Measurements from ENCODE around the gene SMIM5. TPM values are rescaled to one million over a fixed set of nuclear protein-coding genes. Genes with fewer than 3 reads are reported as not detected.
A peak's percentile ranks its signal among the peaks of the same experiment; 100 is the strongest.

The SMIM5 gene
- total RNA-seq, 1 donor from 2014 or later: 0.24 TPM

- peaks cover 11% of the 10 kb centered on the region for H3K36me3 Mint-ChIP-seq (ENCODE audit: unreplicated experiment)
- H3K4me3 Mint-ChIP-seq (ENCODE audit: unreplicated experiment): no peak overlapping the region
- peaks cover 9% of the 10 kb centered on the region for H3K4me1 Mint-ChIP-seq (ENCODE audit: unreplicated experiment)
- TF ChIP-seq CTCF (IDR thresholded peaks at IDR 0.05): no peak
- H3K9me3 Mint-ChIP-seq (ENCODE audit: unreplicated experiment): no peaks in the 10 kb centered on the region
- no peak overlapping the region for H3K27ac Mint-ChIP-seq (ENCODE audit: unreplicated experiment)
- H3K27me3 Mint-ChIP-seq (ENCODE audit: unreplicated experiment): no peaks in the 10 kb centered on the region
- DNase-seq (ENCODE audit: extremely low spot score, unreplicated experiment): no peak
Observed at GRCh38 chr17:75662511-75662910, 29.3 kb downstream of the SMIM5 start.

- TF ChIP-seq CTCF (IDR thresholded peaks at IDR 0.05): no peak
- Mint-ChIP-seq H3K4me3 (ENCODE audit: unreplicated experiment) (no peak overlapping the region), H3K4me1 (ENCODE audit: unreplicated experiment) (peaks cover 17% of the 10 kb centered on the region)
Observed at GRCh38 chr17:75664099-75664549, 30.9 kb downstream of the SMIM5 start.

GRCh38 chr17:75665981-75666380, 32.7 kb downstream of the SMIM5 start:
- peak overlapping the region; percentile 64 for H3K27ac Mint-ChIP-seq (ENCODE audit: unreplicated experiment)
- H3K27me3 Mint-ChIP-seq (ENCODE audit: unreplicated experiment): no peaks in the 10 kb centered on the region
- DNase-seq (ENCODE audit: extremely low spot score, unreplicated experiment): no peak
- H3K4me3 Mint-ChIP-seq (ENCODE audit: unreplicated experiment): peak overlapping the region; percentile 65
- peaks cover 24% of the 10 kb centered on the region for H3K36me3 Mint-ChIP-seq (ENCODE audit: unreplicated experiment)
- no peaks in the 10 kb centered on the region for H3K9me3 Mint-ChIP-seq (ENCODE audit: unreplicated experiment)
- peaks cover 17% of the 10 kb centered on the region for H3K4me1 Mint-ChIP-seq (ENCODE audit: unreplicated experiment)
- TF ChIP-seq CTCF (IDR thresholded peaks at IDR 0.05): no peak

More at GRCh38 chr17:75664099-75664549, 30.9 kb downstream of the SMIM5 start:
- Mint-ChIP-seq H3K9me3 (ENCODE audit: unreplicated experiment) (no peaks in the 10 kb centered on the region), H3K27me3 (ENCODE audit: unreplicated experiment) (no peaks in the 10 kb centered on the region), H3K27ac (ENCODE audit: unreplicated experiment) (no peak overlapping the region), H3K36me3 (ENCODE audit: unreplicated experiment) (peaks cover 19% of the 10 kb centered on the region)
- DNase-seq (ENCODE audit: extremely low spot score, unreplicated experiment): no peak

GRCh38 chr17:75666959-75667790, 33.9 kb downstream of the SMIM5 start, which contains the start of the genes RECQL5 and SAP30BP:
TSS of gene RECQL5 (minus strand) at chr17:75667154. CDS start at chr17:75666557, 597 bp downstream.
TSS of gene SAP30BP (plus strand) at chr17:75667338. CDS start at chr17:75667373, 35 bp downstream.
- DNase-seq (ENCODE audit: extremely low spot score, unreplicated experiment): peak; percentile 98
- peak within 1 kb of the TSS; percentile 64 for H3K27ac Mint-ChIP-seq (ENCODE audit: unreplicated experiment)
- no peaks in the 10 kb centered on the region for H3K27me3 Mint-ChIP-seq (ENCODE audit: unreplicated experiment)
- no peak for TF ChIP-seq CTCF (IDR thresholded peaks at IDR 0.05)
- peaks cover 17% of the 10 kb centered on the region for H3K4me1 Mint-ChIP-seq (ENCODE audit: unreplicated experiment)
- H3K9me3 Mint-ChIP-seq (ENCODE audit: unreplicated experiment): no peaks in the 10 kb centered on the region
- H3K4me3 Mint-ChIP-seq (ENCODE audit: unreplicated experiment): peak within 1 kb of the TSS; percentile 65
- H3K36me3 Mint-ChIP-seq (ENCODE audit: unreplicated experiment): peaks cover 24% of the 10 kb centered on the region

- no peak for DNase-seq (ENCODE audit: extremely low spot score, unreplicated experiment)
- Mint-ChIP-seq H3K4me1 (ENCODE audit: unreplicated experiment) (peaks cover 17% of the 10 kb centered on the region), H3K4me3 (ENCODE audit: unreplicated experiment) (no peak overlapping the region), H3K36me3 (ENCODE audit: unreplicated experiment) (peaks cover 22% of the 10 kb centered on the region), H3K27me3 (ENCODE audit: unreplicated experiment) (no peaks in the 10 kb centered on the region), H3K27ac (ENCODE audit: unreplicated experiment) (no peak overlapping the region), H3K9me3 (ENCODE audit: unreplicated experiment) (no peaks in the 10 kb centered on the region)
- no peak for TF ChIP-seq CTCF (IDR thresholded peaks at IDR 0.05)
Observed at GRCh38 chr17:75667825-75668224, 34.6 kb downstream of the SMIM5 start.
